ENCODE measurements around the gene CCDC9B. TPM values are rescaled to one million over a fixed set of nuclear protein-coding genes. Genes with fewer than 3 reads are reported as not detected.
A peak's percentile ranks its signal among the peaks of the same experiment; 100 is the strongest.

CCDC9B gene
- total and polyA plus RNA-seq, 5 donors = 71.9 to 144 (median 130) TPM

DNA sequence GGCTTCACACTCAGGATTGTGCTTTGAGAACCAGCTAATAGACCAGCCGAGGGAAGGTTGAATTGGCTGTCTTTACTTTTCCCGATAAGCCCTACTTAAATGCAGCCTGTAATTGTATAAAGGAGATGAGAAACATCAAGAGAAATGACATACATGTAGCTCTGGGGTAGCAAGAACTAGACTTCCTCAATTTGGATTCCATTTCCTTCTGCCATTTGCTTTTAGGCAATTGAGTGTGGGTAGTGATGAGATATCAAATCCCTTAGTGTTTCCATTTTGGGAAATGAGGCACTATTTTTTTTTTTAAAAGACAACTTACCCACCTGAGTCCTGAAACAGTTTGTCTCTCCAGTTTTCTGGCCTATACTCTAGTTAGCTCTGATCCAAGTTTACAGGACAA is 15.0 kb downstream of the CCDC9B start:
- intact Hi-C loops (cut with DNase I) = no loop called here
- DNase-seq (no peak), ATAC-seq (no peak)
- H3K27ac ChIP-seq (ENCODE audit: low read length) = peak overlapping the region; percentile 76
- WGBS = 53% methylated on average over 2 of the region's 2 CpGs
- H3K9me3 ChIP-seq (ENCODE audit: control insufficient read depth, low read length) = no peaks in the 10 kb centered on the region
- H3K4me3 ChIP-seq (ENCODE audit: low read length) = peak overlapping the region; percentile 76
- H3K4me1 ChIP-seq (ENCODE audit: control insufficient read depth, insufficient read depth, low read length) = peaks cover 19% of the 10 kb centered on the region
- no peaks in the 10 kb centered on the region for H3K27me3 ChIP-seq (ENCODE audit: control insufficient read depth, insufficient read depth)

DNA sequence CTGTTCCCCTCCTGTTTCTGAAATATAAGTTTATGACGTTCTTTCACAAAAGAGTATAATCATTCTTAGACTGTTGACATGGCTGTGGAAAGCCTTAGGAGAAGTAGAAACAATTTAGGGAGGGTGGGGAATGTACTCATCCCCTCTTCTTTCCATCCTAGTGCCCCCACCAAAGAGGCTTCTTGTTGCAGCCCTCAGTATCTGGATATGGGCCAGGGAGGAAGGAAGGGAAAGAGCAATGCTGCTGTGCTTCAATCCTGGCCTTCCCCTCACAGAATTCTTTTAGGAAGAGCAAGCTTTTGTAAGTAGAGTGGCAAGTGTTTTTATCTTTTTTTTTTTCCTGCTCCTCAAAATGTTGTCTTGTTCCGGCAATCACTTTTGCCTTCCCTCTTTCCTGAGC is 15.6 kb downstream of the CCDC9B start:
- Histone ChIP-seq H3K27ac (ENCODE audit: low read length) (peak overlapping the region; percentile 76), H3K4me3 (ENCODE audit: low read length) (peak overlapping the region; percentile 76), H3K4me1 (ENCODE audit: control insufficient read depth, insufficient read depth, low read length) (peaks cover 14% of the 10 kb centered on the region), H3K9me3 (ENCODE audit: control insufficient read depth, low read length) (no peaks in the 10 kb centered on the region), H3K27me3 (ENCODE audit: control insufficient read depth, insufficient read depth) (no peaks in the 10 kb centered on the region)
- DNase-seq (no peak), ATAC-seq (no peak)
- WGBS = 36% methylated on average over 2 of the region's 2 CpGs
- intact Hi-C loops (cut with DNase I) = no loop called here

DNA sequence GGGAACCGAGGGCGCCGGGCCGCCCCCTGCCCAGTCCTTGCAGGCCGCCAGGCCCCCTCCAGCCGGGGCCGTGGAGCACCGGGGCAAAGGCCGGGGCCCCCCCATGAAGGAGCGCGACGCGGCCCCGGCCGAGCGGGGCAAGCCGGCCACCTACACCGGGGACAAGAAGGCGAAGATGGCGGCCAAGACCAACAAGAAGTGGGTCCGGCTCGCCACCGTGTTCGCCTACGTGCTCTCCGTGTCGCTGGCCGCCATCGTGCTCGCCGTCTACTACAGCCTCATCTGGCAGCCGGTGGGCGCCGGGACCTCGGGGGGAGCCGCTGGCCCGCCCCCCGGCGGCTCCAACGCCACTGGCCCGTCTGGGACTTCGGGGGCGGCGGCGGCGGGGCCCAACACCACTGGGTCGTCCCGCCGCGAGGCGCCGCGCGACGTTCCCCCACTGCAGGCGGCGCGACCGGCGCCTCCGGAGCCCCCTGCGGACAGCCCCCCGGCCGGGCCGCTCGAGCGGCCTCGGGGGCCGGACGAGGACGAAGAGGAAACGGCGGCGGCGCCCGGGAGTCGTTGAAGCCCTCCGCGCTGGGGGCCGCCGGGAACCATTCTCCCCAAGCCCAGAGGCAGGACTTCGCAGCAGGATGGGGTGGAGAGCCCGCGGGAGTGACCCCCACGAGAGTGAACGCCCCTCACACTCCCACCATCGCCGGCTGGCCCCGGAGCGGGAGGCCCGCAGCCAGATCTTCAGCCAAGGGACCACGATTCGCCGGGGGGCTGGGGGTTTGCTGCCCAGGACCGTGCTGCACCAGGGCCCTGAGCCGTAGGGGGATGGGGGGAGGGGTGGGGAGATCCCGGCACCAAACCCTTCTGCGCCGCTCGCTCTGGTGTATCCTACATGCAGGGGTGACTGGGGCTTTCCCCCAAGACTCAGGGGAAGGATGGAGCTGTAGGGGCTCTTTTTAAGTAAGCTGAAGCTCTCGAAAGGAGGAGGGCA is 16.5 kb downstream of the CCDC9B start:
- H3K27ac ChIP-seq (ENCODE audit: low read length) = peak overlapping the region; percentile 92
- intact Hi-C loops (cut with DNase I) = loop anchor here in 3 of 4 donors (5.0 kb wide), 2 partner anchors 33 to 98 kb away; partner anchors contain the start of gene DISP2 (in 1 of the 3)
- ATAC-seq = no peak
- H3K27me3 ChIP-seq (ENCODE audit: control insufficient read depth, insufficient read depth) = no peaks in the 10 kb centered on the region
- H3K4me1 ChIP-seq (ENCODE audit: control insufficient read depth, insufficient read depth, low read length) = peaks cover 11% of the 10 kb centered on the region
- WGBS = under 1% methylated on average over 101 of the region's 101 CpGs
- peak in 2 of 3 donors; percentile 79 to 83 for DNase-seq
- peak overlapping the region; percentile 76 for H3K4me3 ChIP-seq (ENCODE audit: low read length)
- H3K9me3 ChIP-seq (ENCODE audit: control insufficient read depth, low read length) = no peaks in the 10 kb centered on the region

DNA sequence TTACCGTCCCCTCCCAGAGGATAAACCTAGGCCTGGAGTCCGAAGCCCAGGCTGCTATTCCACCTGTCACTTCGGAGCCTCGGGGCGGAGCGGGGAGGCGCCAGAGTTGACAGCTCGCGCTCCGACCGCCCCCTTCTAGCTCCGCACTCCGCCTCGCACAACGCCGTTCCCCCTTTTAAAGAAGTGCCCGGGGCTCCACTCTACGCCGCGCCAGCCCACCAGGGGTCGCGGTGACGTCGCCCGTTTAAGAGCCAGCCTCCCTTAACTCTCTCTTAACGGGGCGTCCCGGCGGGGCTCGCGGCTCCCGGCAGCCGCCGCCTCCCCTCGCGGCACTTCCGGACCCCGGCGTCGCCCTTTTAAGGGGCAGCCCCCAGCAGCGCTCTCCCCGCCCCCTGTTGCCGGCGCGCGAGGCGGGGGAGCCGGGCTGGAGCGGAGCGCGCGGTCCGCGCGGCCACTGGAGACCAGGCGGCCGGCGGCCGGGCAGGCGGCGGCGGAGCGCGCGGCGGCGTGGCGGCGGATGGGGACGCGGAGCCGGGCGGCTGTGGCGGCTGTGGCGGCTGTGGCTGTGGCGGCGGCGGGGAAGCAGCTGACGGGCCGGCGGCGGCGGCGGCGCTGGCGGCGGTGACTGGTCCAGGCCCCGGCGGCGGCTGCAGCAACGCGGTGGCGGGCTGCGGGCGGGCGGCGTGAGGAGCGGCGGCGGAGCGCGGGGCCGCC is 17.3 kb downstream of the CCDC9B start, which contains the start of gene INAFM2:
Gene INAFM2 (plus strand): TSS at position 454 of the 714 bp plus-strand sequence. CDS start 364 bp downstream, outside the sequence.
- peaks cover 11% of the 10 kb centered on the region for H3K4me1 ChIP-seq (ENCODE audit: control insufficient read depth, insufficient read depth, low read length)
- peak; percentile 94 to 97 (median 97) for DNase-seq
- H3K9me3 ChIP-seq (ENCODE audit: control insufficient read depth, low read length) = no peaks in the 10 kb centered on the region
- intact Hi-C loops (cut with DNase I) = loop anchor here in 3 of 4 donors (5.0 kb wide), 2 partner anchors 34 to 99 kb away; partner anchors contain the start of gene DISP2 (in 1 of the 3)
- under 1% methylated on average over 103 of the region's 103 CpGs for WGBS
- H3K27me3 ChIP-seq (ENCODE audit: control insufficient read depth, insufficient read depth) = no peaks in the 10 kb centered on the region
- peak; percentile 92 for ATAC-seq
- H3K4me3 ChIP-seq (ENCODE audit: low read length) = peak within 1 kb of the TSS; percentile 76
- H3K27ac ChIP-seq (ENCODE audit: low read length) = peak within 1 kb of the TSS; percentile 92

DNA sequence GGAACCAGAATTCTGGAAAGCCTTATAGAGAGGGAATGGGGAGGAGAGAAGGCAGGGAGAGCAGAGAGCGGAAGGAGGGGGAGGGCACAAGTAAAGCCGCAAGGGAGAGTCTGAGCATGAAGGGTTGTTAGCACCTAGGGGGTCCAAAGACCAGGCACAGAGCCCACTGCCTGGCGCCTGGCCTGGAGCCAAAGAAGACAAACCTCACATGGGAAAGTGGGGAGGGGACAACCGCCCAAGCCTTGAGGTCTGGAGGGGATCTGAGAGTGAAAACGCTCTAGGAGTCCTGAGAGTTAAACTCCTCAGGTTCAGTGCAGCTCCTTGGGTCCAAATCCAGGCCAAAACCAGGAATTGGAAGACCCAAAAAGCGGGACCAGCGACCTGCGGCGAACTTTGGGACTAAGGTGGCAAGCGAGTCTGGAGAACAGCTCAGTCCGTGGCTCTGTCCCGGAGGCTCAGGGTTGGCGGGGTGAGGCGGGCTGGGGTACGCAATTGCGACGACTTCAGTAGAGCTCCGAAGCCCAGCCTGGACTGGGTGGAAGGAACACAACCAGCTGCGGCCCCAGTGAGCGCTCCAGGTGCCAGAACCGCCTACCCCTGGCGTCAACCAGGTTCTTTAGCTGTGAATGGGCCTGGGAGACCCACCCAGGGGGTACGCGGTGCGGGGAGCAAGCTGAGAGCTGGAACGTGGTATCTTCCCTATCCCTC is 18.1 kb downstream of the CCDC9B start:
- peak in 2 of 3 donors; percentile 74 to 82 for DNase-seq
- no peaks in the 10 kb centered on the region for H3K9me3 ChIP-seq (ENCODE audit: control insufficient read depth, low read length)
- peak; percentile 2 to 3 for ATAC-seq
- H3K4me1 ChIP-seq (ENCODE audit: control insufficient read depth, insufficient read depth, low read length) = peaks cover 8% of the 10 kb centered on the region
- 43% methylated on average over 26 of the region's 26 CpGs for WGBS
- intact Hi-C loops (cut with DNase I) = loop anchor here in 3 of 4 donors (5.0 kb wide), 2 partner anchors 35 to 100 kb away; partner anchors contain the start of gene DISP2 (in 1 of the 3)
- H3K27me3 ChIP-seq (ENCODE audit: control insufficient read depth, insufficient read depth) = no peaks in the 10 kb centered on the region
- peak overlapping the region; percentile 72 for H3K27ac ChIP-seq (ENCODE audit: low read length)
- peak overlapping the region; percentile 76 for H3K4me3 ChIP-seq (ENCODE audit: low read length)

DNA sequence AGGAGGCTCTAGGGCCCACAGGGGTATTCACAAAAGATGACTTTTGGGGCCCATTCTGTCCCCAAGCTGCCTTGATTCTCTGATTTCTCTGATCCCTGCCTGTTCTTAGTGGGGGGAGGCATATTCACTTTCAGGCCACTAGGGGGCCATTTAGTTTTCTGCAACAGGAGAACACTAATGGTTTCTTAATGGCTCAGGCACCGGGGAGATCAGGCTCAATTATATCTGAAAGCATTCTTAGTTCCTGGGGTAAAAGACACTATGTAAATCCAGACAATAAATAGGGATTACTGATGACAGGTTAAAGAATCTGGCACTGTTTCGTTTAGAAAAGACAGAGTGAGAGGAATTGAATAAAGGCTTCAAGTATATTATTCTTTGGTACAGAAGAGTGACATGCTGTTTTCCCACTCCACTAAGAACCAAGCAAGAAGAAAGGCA is 19.8 kb downstream of the CCDC9B start:
- Histone ChIP-seq H3K4me1 (ENCODE audit: control insufficient read depth, insufficient read depth, low read length) (no peaks in the 10 kb centered on the region), H3K27me3 (ENCODE audit: control insufficient read depth, insufficient read depth) (no peaks in the 10 kb centered on the region), H3K27ac (ENCODE audit: low read length) (no peak overlapping the region), H3K9me3 (ENCODE audit: control insufficient read depth, low read length) (no peaks in the 10 kb centered on the region), H3K4me3 (ENCODE audit: low read length) (no peak overlapping the region)
- DNase-seq (peak in 1 of 3 donors; percentile 43), ATAC-seq (peak in 1 of 2 donors; percentile 16)
- intact Hi-C loops (cut with DNase I) = loop anchor here in 3 of 4 donors (2.0 to 5.0 kb wide), 3 partner anchors 36 to 101 kb away; partner anchors contain the start of gene DISP2 (in 1 of the 3)
- under 1% methylated on average over 2 of the region's 2 CpGs for WGBS

DNA sequence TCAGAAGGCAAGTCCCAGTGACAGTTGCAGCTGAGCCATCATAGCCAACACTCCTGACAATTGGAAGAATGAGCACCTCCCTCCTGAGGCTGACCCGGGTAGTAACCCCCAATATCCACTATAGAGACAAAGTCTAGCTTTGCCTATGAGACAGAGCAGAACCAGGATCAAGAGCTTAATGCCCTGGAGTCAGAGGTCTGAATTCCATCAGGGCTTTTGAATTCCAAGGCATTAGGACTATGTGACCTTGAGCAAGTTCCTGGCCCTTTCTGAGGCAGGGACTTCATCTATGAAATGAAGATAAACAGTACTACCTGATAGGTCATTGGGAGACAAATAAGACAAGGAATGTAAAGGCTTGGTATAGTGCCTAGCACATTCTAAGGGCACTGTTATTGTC is 20.3 kb downstream of the CCDC9B start:
- intact Hi-C loops (cut with DNase I) = loop anchor here in 3 of 4 donors (2.0 to 5.0 kb wide), 3 partner anchors 37 to 102 kb away; partner anchors contain the start of gene DISP2 (in 1 of the 3)
- no peak overlapping the region for H3K27ac ChIP-seq (ENCODE audit: low read length)
- no peaks in the 10 kb centered on the region for H3K4me1 ChIP-seq (ENCODE audit: control insufficient read depth, insufficient read depth, low read length)
- 87% methylated on average over 1 of the region's 1 CpG for WGBS
- no peaks in the 10 kb centered on the region for H3K9me3 ChIP-seq (ENCODE audit: control insufficient read depth, low read length)
- H3K4me3 ChIP-seq (ENCODE audit: low read length) = no peak overlapping the region
- no peak for DNase-seq
- no peak for ATAC-seq
- H3K27me3 ChIP-seq (ENCODE audit: control insufficient read depth, insufficient read depth) = no peaks in the 10 kb centered on the region

DNA sequence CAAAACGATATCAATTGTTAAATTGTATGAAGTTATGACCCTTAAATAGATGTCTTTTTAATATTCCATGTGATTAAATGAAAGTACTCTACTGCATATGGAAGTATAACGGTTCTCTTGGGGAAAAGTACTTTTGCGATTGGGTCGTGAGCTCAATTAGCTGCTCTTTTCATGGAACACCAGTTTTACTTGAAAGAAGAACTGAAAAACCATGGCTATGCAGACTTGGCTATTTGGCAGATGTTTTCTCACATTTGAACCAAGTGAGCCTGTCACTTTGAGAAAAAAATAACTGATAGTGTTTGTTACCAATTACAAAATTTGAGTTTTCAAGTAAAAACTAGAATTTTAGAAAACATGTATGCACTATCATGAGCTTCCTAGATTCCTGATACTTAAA is 23.2 kb downstream of the CCDC9B start:
- 75% methylated on average over 4 of the region's 4 CpGs for WGBS
- Histone ChIP-seq H3K9me3 (ENCODE audit: control insufficient read depth, low read length) (no peaks in the 10 kb centered on the region), H3K4me1 (ENCODE audit: control insufficient read depth, insufficient read depth, low read length) (no peaks in the 10 kb centered on the region), H3K27ac (ENCODE audit: low read length) (no peak overlapping the region), H3K4me3 (ENCODE audit: low read length) (no peak overlapping the region), H3K27me3 (ENCODE audit: control insufficient read depth, insufficient read depth) (no peaks in the 10 kb centered on the region)
- intact Hi-C loops (cut with DNase I) = no loop called here
- no peak for DNase-seq
- no peak for ATAC-seq

DNA sequence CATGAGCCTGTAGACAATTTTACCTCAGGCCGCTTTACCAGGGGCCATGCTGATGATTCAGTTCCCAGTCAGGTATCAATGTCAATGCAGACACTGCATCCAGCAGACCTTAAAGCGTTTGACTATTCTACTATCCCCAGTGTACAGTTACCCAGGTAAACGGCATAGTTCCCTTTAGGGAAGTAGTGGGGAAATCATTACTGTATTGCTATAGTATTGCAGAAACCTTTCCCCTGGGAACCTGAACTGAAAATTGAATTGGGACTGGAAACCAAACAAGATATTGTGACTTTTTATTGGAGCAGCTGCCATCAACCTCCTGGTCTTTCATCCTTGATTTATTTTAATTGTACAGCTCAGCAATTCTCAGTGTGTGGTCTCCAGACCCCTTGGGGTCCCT is 23.8 kb downstream of the CCDC9B start:
- ATAC-seq (no peak), DNase-seq (no peak)
- intact Hi-C loops (cut with DNase I) = no loop called here
- H3K9me3 ChIP-seq (ENCODE audit: control insufficient read depth, low read length) = no peaks in the 10 kb centered on the region
- no peak overlapping the region for H3K27ac ChIP-seq (ENCODE audit: low read length)
- H3K4me1 ChIP-seq (ENCODE audit: control insufficient read depth, insufficient read depth, low read length) = no peaks in the 10 kb centered on the region
- H3K27me3 ChIP-seq (ENCODE audit: control insufficient read depth, insufficient read depth) = no peaks in the 10 kb centered on the region
- 79% methylated on average over 3 of the region's 3 CpGs for WGBS
- no peak overlapping the region for H3K4me3 ChIP-seq (ENCODE audit: low read length)

DNA sequence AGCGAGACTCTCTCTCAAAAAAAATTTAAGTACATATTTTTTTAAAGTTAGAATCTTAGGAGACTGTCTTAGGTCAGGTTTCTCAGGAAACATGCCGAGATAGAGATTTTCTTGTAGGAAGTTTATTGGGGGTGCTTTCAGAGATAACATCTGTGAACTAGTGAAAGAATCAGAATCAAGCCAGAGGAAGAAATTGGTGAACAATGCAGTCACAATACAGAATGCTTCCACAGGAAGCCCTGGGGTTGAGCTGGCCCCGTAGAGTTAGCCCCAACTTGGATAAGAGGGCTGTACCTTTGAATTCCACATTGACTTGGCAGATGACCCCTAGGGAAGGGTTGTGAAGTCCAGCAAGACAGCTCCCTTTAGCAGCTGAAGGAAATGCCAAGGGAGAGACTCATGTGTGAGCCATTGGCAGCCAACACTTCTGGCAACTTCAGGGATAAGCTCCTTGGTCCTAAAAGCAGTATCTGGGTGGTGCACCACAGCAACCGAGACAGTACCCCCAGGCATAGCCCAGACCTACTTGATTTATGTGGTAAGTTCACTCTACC is 25.9 kb downstream of the CCDC9B start:
- Histone ChIP-seq H3K4me1 (ENCODE audit: control insufficient read depth, insufficient read depth, low read length) (no peaks in the 10 kb centered on the region), H3K4me3 (ENCODE audit: low read length) (no peak overlapping the region), H3K27me3 (ENCODE audit: control insufficient read depth, insufficient read depth) (no peaks in the 10 kb centered on the region), H3K9me3 (ENCODE audit: control insufficient read depth, low read length) (no peaks in the 10 kb centered on the region), H3K27ac (ENCODE audit: low read length) (no peak overlapping the region)
- intact Hi-C loops (cut with DNase I) = loop anchor here in 1 of 4 donors (5.0 kb wide), 1 partner anchor 37 kb away; no protein-coding TSS in a partner anchor
- ATAC-seq = no peak
- 70% methylated on average over 4 of the region's 4 CpGs for WGBS
- DNase-seq = no peak
